Measurements from ENCODE around the gene PTPRU.

DNA sequence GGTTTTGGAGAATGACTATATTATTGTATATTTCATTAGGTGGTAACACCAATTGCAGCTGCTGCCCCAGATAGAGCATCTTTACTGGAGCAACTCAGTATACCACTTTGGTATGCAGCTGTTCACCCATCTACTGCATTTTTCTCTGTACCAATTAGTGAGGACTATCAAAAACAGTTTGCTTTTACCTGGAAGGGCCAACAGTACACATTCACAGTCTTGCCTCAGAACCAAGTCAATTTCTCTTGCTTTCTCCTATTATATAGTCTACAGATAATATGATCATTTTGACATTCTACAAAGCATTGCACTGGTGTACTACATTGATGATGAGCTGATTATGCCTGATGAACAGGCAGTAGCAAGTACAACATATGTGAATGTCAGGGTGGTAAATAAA lies 99.3 kb downstream of the PTPRU start:
- TF ChIP-seq, protein P1, sequence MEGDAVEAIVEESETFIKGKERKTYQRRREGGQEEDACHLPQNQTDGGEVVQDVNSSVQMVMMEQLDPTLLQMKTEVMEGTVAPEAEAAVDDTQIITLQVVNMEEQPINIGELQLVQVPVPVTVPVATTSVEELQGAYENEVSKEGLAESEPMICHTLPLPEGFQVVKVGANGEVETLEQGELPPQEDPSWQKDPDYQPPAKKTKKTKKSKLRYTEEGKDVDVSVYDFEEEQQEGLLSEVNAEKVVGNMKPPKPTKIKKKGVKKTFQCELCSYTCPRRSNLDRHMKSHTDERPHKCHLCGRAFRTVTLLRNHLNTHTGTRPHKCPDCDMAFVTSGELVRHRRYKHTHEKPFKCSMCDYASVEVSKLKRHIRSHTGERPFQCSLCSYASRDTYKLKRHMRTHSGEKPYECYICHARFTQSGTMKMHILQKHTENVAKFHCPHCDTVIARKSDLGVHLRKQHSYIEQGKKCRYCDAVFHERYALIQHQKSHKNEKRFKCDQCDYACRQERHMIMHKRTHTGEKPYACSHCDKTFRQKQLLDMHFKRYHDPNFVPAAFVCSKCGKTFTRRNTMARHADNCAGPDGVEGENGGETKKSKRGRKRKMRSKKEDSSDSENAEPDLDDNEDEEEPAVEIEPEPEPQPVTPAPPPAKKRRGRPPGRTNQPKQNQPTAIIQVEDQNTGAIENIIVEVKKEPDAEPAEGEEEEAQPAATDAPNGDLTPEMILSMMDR (IDR thresholded peaks at IDR 0.05) = no peak
- no peak for TF ChIP-seq POLR2A (IDR thresholded peaks at IDR 0.05)
